SK-N-MC (cell line): ENCODE results near the gene ATP2A2.
"Not testable (repeated sequence)": the region's sequence is repeated elsewhere in the genome, so short reads cannot be mapped to it uniquely, and the experiment has no call there.

Experiments used
- DNase-seq: peaks from one replicate; pipeline ENCODE4 v3.0.0-alpha.2; 2011; ENCODE audit warnings: low read depth, low spot score
- H3K27ac ChIP-seq: fragments of 200-600 bp; sonication (generic); 2 replicates; pipeline ENCODE4 v1.5.1; 2016; ENCODE audit warnings: mixed run types
- H3K36me3 ChIP-seq: fragments of 200-600 bp; sonication (generic); 2 replicates; pipeline ENCODE4 v1.6.1; 2017; ENCODE audit warnings: antibody characterized with exemption, low read length, mixed read lengths; ENCODE audit not compliant: insufficient read depth
- H3K4me3 ChIP-seq: fragments of 200-600 bp; sonication (generic); 2 replicates; pipeline ENCODE4 v1.5.1; 2016
- H3K9ac ChIP-seq: fragments of 200-600 bp; sonication (generic); 2 replicates; pipeline ENCODE4 v1.8.0; 2017; ENCODE audit warnings: mixed run types, mixed read lengths; ENCODE audit not compliant: insufficient read length
- H3K9me3 ChIP-seq: fragments of 200-600 bp; sonication (generic); 2 replicates; pipeline ENCODE4 v1.6.1; 2017; ENCODE audit warnings: low read depth, mild to moderate bottlenecking, antibody characterized with exemption, low read length, moderate library complexity, mixed read lengths
- EZH2 ChIP-seq: fragments of 200-600 bp; sonication (generic); IDR thresholded peaks from one replicate; pipeline ENCODE4 v1.6.1; 2017; ENCODE audit warnings: antibody characterized with exemption
- FOXP2 ChIP-seq: optimal IDR thresholded peaks from 2 replicates; pipeline ENCODE3; 2011; ENCODE audit warnings: mild to moderate bottlenecking, moderate library complexity; ENCODE audit not compliant: insufficient read depth; ENCODE audit errors: extremely low read length, control extremely low read depth
- POLR2AphosphoS5 ChIP-seq: IDR thresholded peaks from 2 replicates; pipeline ENCODE4 v1.6.1; 2012; ENCODE audit warnings: mild to moderate bottlenecking, low read depth, low read length, borderline replicate concordance

The ATP2A2 gene

GRCh38 chr12:110372056-110372425 is 91.0 kb downstream of the ATP2A2 start:
- H3K4me3 ChIP-seq = no peak overlapping the region
- no peaks in the 10 kb centered on the region for H3K9me3 ChIP-seq
- H3K27ac ChIP-seq = no peak overlapping the region
- peaks cover 65% of the 10 kb centered on the region for H3K36me3 ChIP-seq
- DNase-seq = no peak
- H3K9ac ChIP-seq = no peak overlapping the region
- TF ChIP-seq POLR2AphosphoS5 = no peak
- no peak for TF ChIP-seq FOXP2
- TF ChIP-seq EZH2 = no peak

- Histone ChIP-seq H3K9me3 (no peaks in the 10 kb centered on the region), H3K4me3 (no peak overlapping the region), H3K27ac (0 out of 2 replicates have a peak overlapping the region, but pooled peaks have one; percentile 13), H3K36me3 (peaks cover 74% of the 10 kb centered on the region), H3K9ac (no peak overlapping the region)
- TF ChIP-seq FOXP2 (no peak), POLR2AphosphoS5 (no peak), EZH2 (no peak)
- no peak for DNase-seq
These were observed 92.0 kb downstream of the ATP2A2 start for GRCh38 chr12:110373025-110373424.

GRCh38 chr12:110373425-110373824 is 92.4 kb downstream of the ATP2A2 start:
- TF ChIP-seq EZH2 = no peak
- Histone ChIP-seq H3K27ac (0 out of 2 replicates have a peak overlapping the region, but pooled peaks have one; percentile 13), H3K9ac (no peak overlapping the region), H3K4me3 (no peak overlapping the region), H3K9me3 (no peaks in the 10 kb centered on the region), H3K36me3 (peaks cover 78% of the 10 kb centered on the region)
- DNase-seq = no peak

GRCh38 chr12:110373962-110374611 is 93.0 kb downstream of the ATP2A2 start:
- Histone ChIP-seq H3K9me3 (no peaks in the 10 kb centered on the region), H3K9ac (no peak overlapping the region), H3K36me3 (peaks cover 84% of the 10 kb centered on the region), H3K4me3 (no peak overlapping the region), H3K27ac (no peak overlapping the region)
- no peak for DNase-seq
- no peak for TF ChIP-seq FOXP2
- TF ChIP-seq POLR2AphosphoS5 = no peak
- TF ChIP-seq EZH2 = no peak

GRCh38 chr12:110378131-110378790 is 97.2 kb downstream of the ATP2A2 start:
- H3K4me3 ChIP-seq, H3K9ac ChIP-seq, H3K9me3 ChIP-seq, H3K27ac ChIP-seq, DNase-seq: not testable (repeated sequence)
- H3K36me3 ChIP-seq = peaks cover 93% of the 10 kb centered on the region

GRCh38 chr12:110379197-110379596 is 98.2 kb downstream of the ATP2A2 start:
- DNase-seq = no peak
- TF ChIP-seq POLR2AphosphoS5 (no peak), FOXP2 (no peak), EZH2 (no peak)
- Histone ChIP-seq H3K36me3 (peaks cover 87% of the 10 kb centered on the region), H3K27ac (no peak overlapping the region), H3K9ac (no peak overlapping the region), H3K4me3 (no peak overlapping the region), H3K9me3 (no peaks in the 10 kb centered on the region)

GRCh38 chr12:110379631-110380030 is 98.6 kb downstream of the ATP2A2 start:
- H3K9ac ChIP-seq = no peak overlapping the region
- TF ChIP-seq EZH2 = no peak
- TF ChIP-seq FOXP2 = no peak
- TF ChIP-seq POLR2AphosphoS5 = no peak
- no peaks in the 10 kb centered on the region for H3K9me3 ChIP-seq
- H3K4me3 ChIP-seq = no peak overlapping the region
- DNase-seq = no peak
- peaks cover 87% of the 10 kb centered on the region for H3K36me3 ChIP-seq
- H3K27ac ChIP-seq = no peak overlapping the region

- H3K9me3 ChIP-seq = no peaks in the 10 kb centered on the region
- H3K4me3 ChIP-seq = no peak overlapping the region
- no peak overlapping the region for H3K9ac ChIP-seq
- no peak overlapping the region for H3K27ac ChIP-seq
- H3K36me3 ChIP-seq = peaks cover 85% of the 10 kb centered on the region
- TF ChIP-seq POLR2AphosphoS5 = no peak
- no peak for TF ChIP-seq EZH2
- no peak for TF ChIP-seq FOXP2
- no peak for DNase-seq
These were observed 101.6 kb downstream of the ATP2A2 start for GRCh38 chr12:110382683-110383082.
